ENCODE data around the gene RNF215.

The RNF215 gene

DNA sequence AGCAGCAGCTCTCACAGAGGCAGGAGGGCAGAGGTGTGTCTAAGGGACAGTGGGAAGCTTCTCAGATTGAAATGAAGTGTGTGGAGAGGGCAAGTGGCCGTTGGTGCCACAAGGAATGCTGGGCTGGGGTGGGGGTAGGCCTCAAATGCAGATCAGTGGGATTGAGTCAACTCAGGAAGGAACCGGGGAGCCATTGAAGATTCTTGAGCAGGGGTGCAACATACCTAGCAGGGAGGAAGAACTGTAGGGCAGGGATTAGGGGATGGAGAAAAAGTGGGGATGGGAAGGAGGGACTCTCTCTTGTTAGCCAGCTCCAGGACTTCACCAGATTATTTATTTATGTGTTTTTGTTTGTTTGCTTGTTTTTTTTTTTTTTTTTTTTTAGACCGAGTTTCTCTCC is 6.7 kb upstream of the RNF215 start:
- no peak for DNase-seq

DNA sequence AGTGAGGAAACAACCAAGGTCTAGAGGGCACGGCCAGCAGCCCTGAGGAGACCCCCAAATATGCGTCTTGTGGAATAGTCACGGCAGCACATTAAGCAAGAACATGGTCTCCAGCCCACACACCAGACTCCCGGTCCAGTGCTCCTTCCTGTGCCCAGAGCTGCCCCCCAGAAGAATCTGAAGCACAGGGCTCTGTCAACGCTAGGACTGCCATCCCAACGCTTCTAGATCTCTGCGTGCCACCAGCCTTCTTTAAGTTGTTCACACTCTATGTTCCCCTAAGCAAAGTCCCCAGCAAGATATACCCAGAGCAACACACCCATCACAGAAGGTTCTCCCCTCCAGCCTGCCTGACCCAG is 6.1 kb upstream of the RNF215 start:
- no peak for DNase-seq

DNA sequence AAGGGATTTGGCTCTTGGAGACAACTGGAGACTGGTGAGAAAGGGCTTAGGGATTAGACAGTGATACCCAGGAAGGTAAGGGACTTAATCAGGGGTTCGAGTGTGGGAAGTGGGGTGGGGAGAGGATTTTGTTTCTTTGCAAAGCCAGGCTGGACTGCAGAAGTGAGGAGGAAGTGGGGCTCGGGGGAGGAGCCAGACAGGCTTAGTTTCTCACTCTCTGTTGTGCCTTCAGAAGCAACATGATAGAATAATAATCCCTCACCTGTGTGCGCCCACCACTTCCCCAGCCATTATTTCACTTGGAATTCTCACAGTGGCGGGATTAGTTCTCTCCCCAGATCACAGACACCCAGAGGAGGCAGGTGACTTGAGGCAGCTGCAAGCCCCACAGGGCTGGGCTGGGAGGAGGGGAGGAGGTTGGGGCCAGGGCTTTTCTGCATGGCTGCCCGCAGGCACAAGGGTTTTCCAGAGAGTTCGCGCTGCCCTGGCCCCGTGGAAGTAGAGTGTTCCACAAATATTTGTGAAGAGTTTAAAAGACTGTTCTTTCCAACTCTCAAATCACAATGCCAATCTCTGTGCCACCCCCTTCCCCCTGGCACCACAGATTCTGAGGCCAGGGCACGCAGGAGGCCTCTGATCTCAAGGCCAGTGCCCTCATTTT is 5.6 kb upstream of the RNF215 start:
- DNase-seq: no peak

DNA sequence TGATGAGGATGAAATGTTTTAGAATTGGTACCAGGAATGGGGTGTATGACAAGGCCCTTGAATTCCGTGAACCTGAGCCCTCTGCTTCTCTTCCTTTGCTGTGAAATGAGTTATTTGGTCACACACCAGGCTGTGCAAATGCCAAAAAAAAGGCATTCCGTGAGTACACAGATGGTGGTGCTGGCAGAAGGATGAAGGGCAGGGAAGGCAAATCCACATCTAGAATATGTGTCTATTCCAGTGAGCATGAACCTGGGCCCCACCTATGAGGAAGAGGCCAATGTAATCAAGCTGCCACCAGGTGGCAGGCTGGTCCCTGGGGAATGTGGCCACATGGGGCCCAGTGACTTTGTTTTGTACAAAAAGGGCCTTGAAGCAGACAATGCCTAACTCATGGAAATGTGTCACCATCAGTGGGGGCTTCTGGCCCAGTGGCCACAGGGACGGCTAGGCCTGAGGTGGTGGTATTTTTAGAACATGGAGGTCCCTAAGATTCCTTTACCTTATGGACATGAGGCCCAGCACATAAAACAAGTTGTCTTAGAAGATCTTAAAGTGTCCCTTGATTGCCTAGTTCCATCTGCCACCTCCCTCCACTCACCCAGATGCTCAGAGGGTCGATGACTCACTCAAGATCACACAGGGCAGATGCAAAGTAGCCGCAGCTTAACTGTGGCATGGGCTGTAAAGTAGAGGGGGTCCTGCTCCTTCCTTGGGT is 3.9 kb upstream of the RNF215 start:
- DNase-seq: peak; percentile 34

DNA sequence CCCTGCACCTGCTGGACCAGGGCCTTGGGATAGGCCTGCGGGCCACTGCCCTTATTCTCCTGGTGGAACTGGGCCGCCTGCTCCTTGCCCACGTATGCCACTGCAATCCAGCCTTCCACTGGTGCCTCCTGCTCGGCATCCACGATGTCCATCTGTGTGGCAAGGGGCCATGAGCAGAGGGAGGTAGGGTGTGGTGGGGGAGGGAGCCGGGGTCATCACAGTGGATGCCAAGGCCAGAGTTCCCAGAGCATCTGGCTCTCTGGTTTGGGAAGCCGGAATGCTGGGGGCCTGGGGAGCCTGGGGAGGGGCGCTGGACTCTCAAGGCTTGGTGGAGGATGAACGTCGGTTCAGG is 627 bp downstream of the RNF215 start:
- no peak for DNase-seq

DNA sequence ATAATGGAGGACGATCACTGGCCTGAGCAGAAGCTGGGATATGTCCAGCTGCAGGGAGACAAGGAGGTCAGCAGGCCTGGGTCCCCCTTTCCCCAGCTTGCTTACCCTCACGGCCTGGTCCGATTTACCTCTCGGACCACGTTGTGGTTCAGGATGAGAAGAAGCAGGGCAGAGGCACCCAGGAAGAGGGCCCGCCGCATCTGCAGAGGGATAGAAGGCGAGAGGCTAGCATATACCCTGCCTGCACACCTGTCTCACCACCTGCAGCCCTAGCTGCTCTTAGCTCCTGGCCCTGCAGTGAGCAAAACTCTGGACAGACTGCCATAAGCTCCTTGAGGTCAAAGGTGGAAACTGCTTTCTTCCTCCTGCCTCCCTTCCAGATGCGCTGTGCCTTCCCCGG is 1.3 kb downstream of the RNF215 start:
- no peak for DNase-seq

DNA sequence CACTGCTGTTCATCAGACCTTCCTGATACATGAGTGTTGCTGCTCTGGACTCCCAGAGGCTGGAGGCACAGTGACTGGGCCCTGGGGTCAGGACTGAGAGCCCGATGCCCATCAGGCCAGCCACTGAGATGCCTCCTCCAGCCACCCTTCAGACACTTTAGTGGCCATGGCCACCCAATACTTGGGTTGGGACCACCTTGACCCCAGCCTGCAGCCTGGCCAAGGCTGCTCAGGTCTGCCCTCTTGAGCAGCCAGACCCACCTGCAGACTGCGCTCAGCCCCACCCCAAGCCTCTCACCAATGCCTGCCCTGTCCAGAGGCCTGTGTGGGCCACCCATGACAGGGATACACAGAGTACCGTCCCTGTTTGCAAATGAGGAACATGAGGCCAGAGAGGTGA is 4.2 kb downstream of the RNF215 start:
- DNase-seq: no peak

DNA sequence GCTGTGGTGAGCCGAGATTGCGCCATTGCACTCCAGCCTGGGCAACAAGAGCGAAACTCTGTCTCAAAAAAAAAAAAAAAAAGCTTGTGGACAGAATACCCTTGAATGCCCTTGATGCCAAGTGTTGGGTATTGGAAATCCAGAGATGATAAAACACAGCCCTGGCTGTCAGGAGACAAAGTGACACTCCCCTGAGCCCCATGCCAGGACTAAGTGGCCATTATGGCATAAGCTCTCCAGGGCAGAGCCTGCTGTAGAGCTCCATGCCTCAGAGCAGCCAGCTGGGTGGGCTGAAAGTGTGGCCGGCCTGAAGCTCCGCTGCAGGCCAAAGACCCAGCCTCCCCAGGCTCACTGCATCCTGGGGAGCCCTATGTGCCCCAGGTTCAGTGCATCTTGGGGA is 4.9 kb downstream of the RNF215 start:
- no peak for DNase-seq

DNA sequence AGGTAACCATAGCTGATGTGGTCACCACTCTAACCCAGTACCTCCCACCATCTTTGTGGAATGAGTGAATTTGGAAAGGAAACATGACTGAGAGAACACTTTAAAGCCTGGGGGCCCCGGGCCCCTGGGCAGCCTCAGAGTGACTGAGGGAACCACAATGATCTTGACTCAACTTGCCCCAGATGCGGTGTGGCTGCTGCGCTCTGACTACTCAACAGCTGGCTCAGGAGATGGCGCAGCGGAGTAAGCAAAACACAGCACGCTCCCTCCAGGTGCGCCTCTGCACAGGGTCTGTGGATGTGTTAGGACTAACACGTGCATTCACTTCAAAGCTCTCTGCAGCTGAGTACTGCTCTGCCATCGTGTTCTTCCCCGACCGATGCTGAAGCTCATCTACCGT is 5.9 kb downstream of the RNF215 start:
- no peak for DNase-seq

DNA sequence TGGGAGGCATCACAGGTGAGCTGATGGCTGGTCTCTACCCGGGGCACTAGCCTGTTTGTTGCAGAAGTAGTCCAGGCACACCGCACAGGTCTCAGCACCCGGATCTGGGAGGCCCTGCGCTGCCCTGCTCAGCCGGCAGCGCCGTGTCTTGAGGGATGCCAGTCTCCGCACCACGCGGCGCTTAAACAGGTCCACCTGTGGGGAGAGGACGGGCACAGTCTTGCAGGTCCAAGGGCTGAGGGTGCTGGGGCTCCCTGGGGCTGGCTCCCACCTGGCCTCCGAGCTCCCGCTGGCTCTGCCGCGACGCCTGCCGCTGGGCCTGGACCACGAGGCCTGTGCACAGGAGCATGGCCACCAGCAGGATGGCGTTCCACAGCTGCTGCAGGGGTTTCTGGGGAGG is 7.2 kb downstream of the RNF215 start:
- no peak for DNase-seq

DNA sequence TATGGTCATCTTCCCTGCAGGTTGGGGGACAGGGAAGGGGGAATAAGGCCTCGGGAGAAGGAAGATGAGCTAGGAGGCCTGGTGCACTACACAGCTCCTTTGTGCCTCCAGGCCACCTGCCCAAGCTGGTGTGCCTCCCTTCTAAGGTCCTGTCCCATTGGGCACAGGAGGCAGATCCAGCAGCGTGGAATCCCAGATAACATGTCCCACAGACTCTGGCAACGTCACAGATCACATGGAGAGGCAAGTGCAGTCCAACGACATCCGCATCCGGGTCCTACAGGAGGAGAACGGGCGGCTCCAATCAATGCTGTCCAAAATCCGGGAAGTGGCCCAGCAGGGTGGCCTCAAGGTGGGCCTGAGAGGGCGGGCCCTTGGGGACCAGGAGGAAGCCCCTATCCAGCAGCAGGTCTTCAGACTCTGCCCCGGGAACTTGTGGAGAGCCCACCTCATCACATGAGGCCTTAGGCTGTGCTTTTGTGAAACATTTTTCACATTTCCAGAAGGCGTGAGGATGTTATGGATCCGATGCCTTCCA is 11.8 kb downstream of the RNF215 start:
- no peak for DNase-seq

DNA sequence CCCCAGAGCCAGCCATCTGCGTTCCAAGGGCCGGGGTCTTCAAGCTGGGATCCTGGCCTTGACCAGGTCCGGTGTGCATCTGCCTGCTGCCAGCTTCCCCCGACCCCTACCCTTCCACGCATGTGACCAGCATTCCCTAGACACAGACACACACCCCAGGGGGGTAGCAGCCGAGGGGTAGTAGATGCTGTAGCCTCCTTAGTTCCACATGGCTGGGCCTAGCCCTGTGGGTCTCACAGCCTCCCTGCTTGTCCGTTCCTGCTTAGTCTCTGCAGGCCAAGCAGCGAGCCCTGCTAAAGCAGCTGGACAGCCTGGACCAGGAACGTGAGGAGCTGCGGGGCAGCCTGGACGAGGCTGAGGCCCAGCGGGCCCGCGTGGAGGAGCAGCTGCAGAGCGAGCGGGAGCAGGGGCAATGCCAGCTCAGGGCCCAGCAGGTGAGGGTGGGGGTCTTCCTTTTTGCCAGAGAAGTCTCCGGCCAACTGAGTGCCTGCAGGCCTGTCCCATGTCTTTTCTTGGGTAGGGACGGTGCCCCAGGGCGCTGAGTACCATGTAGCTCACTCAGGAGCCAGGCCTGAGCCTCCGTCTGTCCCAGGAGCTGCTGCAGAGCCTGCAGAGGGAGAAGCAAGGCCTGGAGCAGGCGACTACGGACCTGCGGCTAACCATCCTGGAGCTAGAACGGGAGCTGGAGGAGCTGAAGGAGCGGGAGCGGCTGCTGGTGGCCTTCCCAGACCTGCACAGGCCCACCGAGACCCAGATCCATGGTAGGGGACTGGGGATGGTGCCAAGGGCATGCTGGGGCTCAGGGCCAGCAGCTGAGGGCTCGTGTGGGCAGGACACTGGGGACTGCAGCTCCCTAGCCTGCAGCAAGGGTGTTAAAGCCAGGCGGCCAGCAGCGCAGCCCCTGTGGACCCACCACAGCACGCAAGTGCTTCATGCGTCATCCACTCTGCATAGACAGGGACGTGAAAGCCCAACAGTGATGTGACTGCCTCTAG is 13.6 kb downstream of the RNF215 start:
- no peak for DNase-seq

DNA sequence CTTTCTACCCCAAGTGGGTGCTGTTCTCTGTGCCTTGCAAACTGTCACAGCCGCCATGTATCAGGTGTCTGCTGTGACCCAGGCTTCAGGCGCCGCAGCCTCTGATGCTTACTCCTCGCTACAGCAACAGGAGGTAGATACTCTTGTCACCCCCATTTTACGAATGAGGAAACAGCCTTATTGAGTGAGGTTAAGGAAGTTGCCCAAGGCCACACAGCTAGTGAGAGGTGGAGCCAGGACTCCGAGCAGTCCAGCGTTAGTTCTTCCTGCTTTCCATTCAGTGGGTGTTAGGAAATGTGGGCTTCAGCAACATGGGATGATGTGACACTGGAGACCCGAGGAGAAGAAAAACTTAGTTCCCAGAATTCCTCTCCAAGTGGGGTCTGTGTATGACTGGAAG is 14.3 kb downstream of the RNF215 start:
- no peak for DNase-seq

DNA sequence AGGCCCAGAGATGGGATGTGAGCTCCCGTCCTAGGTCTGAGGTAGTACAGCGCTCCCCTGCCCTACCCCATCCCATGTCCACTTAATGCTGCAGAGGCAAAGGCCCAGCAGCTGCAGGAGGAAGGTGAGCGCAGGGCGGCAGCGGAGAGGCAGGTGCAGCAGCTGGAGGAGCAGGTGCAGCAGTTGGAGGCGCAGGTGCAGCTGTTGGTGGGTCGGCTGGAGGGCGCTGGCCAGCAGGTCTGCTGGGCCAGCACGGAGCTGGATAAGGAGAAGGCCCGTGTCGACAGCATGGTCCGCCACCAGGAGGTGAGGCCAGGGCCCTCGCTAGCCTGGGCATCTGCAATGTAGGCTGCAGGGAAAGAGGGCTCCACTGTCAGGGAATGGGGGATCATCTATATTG is 15.2 kb downstream of the RNF215 start:
- DNase-seq: no peak

DNA sequence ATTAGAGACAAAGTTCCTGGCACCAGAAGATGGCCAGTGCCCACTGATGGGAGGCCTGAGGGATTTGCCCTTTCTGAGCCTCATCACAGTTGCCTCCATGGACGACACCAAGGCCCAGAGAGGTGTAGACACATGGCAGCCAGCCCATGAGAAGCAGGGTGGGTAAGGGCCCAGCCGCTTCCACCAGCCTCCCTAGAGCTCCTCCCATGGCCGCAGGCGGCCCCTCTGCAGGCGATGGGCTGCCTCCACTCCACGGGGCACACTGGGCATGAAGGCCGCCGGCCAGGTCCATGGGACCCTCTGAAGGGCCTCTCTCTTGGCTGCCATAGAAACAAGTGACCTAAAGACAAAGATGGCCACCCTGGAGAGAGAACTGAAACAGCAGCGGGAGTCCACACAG is 15.9 kb downstream of the RNF215 start:
- no peak for DNase-seq

DNA sequence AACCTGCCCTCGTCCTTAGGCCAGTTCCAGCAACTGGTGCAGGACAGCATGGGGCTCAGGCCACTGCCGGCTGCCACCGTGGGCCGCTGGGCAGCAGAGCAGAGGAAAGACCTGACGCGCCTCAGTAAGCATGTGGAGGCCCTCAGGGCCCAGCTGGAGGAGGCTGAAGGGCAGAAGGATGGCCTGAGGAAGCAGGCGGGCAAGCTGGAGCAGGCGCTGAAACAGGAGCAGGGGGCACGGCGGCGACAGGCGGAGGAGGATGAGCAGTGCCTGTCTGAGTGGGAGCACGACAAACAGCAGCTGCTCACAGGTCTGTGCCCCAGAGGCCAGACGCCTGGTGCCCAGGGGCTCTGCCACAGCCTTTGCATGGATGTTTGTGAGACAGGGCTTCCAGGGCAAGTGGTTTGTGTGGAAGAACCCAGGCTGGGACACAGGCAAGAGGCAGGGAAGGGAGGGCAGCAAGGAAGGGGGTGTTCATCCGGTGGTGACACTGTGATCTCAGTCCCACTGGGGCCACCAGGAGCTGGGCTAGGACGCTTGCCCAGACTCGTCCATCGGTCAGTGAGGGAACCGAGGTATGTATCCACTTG is 16.5 kb downstream of the RNF215 start:
- no peak for DNase-seq

DNA sequence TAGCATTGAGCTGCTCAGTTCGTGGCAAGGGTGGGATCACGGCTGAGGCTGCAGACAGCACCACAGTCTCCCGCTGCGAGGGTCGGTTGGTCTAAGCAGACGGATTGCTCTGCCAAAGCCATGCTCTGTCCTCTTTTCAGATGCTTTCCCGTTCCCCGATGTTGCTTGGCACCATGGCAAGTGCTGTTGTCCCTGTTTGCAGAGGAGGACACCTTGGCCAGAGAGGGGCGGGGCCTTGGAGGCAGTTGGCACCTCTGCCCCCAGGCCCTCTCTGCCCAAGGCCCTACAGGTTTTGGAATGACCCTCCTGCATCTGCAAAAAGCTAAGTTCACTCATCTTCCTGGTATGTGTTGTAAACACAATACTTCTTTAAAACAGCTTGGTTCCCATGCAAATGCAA is 18.8 kb downstream of the RNF215 start:
- no peak for DNase-seq

DNA sequence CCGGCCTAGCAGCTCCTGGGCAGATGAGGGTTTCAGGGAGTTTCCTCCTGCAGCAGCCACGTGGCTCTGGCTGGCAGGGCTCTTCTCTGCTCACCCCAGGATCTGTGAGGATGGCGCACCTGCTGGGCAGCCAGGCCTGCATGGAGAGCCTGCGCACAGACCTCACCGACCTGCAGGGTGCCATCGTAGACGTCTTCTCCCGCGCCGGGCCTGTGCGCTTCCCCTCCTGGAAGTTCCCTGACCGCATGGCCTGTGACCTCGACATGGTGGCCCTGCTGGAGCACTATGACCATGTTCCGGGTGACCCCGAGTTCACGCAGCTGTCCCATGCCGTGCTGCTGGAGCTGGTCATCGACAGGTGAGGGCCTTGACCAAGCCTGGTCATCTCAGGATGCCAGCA is 21.3 kb downstream of the RNF215 start:
- DNase-seq: no peak

DNA sequence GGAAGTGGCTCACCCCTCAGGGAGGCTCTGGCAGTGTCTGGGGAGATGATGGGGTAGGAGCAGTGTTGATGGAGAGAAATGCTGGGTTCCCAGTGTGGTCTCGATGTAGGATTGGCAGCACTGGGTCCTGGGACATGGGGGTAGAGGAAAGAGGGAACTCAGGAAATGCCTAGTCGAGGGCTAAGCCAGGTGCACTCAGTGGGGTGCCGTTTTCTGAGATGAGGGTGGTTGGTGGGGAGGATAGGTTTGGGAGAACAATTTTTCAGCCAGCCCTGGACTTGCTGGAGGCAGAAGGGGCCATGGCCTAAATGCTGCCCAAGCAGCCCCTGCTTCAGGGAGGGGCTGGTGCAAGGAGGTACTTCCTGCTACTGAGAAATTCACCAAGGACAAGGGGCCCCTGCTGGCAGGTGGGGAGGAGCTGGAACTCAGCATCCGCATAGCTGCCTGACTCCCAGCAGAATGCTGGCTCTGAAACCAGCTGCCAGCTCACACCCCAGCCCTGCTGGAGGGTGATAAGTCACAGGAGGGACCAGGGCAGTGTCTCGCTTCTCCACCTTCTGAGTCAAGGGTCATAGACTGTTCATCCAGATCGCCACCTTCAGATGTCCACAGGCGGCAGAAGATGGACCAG is 24.4 kb downstream of the RNF215 start:
- DNase-seq: no peak

DNA sequence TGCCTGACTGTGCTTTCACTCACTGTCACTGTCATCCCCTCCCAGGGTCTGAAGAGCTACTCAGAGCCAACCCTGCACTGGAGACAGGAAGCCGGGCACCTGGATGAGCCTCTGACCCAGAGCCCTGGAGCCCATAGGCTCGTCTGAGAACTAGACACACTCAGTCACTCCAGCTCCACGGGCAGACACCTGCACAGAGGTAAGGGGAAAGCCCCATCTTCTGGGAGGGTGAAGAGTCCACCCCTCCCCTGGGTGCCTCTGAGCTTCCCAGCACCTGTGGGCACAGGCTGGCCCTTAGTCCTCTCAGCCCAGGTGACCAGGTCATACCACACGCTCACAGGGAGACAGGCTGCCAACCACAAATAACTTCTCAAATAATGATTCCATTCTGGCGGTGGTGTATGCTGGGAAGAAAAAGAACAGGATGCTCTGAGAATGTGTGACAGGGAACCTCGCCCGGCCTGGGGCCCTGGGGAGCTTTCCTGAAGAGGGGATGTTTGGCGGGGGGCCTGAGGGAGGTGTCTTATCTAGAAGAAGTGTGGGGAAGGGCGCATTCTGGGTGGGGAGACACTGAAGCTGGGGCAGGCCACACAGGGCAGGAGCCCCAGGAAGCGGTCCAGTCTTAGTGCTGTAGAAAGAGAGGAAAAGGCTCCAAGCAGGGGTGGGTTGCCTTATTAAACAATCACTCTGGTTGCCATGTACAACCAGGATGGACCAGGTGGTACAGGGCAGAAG is 25.1 kb downstream of the RNF215 start:
- no peak for DNase-seq

DNA sequence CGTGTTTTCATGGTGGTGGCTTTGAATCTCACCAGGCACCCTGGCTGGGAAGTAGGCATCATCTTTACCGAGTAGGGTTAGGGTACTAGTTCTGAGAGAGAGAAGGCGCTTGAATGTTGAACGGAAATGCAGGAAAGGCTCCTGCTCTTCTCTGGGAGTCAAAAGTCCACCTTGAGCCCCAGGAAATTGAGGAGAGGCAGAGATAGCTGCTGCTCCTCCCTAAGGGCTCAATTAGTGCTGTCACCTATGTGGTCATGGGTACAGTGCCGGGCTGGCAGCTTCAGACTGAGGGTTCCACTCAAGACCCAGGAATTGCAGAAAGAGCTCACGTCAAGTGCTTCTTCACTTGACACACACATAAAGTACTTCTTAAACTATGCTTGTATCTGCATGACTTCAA is 28.7 kb downstream of the RNF215 start:
- no peak for DNase-seq

DNA sequence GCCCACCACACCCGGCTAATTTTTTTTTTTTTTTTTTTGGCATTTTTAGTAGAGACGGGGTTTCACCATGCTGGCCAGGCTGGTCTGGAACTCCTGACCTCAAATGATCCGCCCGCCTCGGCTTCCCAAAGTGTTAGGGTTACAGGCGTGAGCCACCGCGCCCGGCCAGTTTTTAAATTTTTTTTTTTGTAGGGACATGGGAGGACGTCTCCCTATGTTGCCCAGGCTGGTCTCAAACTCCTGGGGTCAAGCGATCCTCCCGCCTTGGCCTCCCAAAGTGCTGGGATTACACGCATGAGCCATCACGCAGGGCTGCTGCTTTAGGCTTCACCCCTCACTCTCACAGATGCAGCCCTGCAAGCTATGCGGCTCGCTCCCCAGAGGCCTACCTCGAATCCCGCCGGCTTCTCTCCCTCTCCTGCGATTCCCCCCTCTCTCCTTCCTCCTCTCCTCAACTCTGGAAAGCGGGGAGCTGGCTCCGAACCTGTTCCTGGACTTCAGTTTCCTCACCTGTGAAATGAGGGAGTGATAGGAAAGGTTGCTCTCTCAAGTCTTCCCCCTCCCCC is 29.5 kb downstream of the RNF215 start:
- no peak for DNase-seq

Measured in T1000 (cell line).